AG04449 (cell line): ENCODE results near the gene TBCK.

Experiments
- CTCF ChIA-PET: fragments of 350-600 bp; formaldehyde crosslinking; extraction: SDS; loops from one replicate; lab custom pipeline; 2021; ENCODE audit warnings: antibody characterized with exemption; lab: Yijun Ruan, JAX
- POLR2A ChIA-PET: fragments of 400-600, 350-600 bp; formaldehyde crosslinking; extraction: SDS; loops from one replicate; lab custom pipeline; 2020; ENCODE audit warnings: antibody characterized with exemption, inconsistent platforms; lab: Yijun Ruan, JAX
- DNase-seq: peaks from one replicate; pipeline ENCODE4 v3.0.0-alpha.2; 2010; ENCODE audit warnings: low read depth, low spot score
- H3K4me3 ChIP-seq: 2 replicates; pipeline ENCODE4 v1.5.1; 2011; ENCODE audit warnings: low read depth, mild to moderate bottlenecking, control low read depth, low read length
- TF ChIP-seq, protein P1 (sequence below): IDR thresholded peaks from one replicate; pipeline ENCODE4 v1.5.1; 2011; ENCODE audit warnings: mild to moderate bottlenecking, moderate library complexity, low read length, control low read depth, inconsistent platforms; ENCODE audit not compliant: insufficient read depth; ENCODE audit errors: missing control alignments

The TBCK gene

DNA sequence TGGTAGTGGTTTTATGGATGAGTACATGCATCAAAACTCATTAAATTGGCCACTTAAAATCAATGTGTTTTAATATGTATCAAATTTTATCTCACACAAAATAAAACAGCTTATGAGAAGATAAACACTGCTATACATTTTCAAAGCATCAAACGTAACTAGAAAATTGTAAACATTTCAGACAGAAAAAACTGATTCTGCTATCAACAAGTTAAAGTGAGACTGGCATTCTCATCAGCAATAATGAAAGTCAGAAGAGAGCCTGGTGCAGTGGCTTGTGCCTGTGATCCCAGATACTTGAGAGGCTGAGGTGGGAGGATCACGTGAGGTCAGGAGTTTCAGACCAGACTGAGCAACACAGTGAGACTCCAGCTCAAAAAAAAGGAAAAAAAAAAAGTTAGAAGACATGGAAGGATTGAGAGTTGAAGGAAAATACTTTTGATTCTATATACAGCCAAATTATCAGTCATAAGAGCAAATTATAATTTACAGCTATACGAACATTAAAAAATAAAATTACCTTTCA is 2.9 kb downstream of the TBCK start:
- POLR2A ChIA-PET = no interaction called here
- TF ChIP-seq, protein P1, sequence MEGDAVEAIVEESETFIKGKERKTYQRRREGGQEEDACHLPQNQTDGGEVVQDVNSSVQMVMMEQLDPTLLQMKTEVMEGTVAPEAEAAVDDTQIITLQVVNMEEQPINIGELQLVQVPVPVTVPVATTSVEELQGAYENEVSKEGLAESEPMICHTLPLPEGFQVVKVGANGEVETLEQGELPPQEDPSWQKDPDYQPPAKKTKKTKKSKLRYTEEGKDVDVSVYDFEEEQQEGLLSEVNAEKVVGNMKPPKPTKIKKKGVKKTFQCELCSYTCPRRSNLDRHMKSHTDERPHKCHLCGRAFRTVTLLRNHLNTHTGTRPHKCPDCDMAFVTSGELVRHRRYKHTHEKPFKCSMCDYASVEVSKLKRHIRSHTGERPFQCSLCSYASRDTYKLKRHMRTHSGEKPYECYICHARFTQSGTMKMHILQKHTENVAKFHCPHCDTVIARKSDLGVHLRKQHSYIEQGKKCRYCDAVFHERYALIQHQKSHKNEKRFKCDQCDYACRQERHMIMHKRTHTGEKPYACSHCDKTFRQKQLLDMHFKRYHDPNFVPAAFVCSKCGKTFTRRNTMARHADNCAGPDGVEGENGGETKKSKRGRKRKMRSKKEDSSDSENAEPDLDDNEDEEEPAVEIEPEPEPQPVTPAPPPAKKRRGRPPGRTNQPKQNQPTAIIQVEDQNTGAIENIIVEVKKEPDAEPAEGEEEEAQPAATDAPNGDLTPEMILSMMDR = no peak
- H3K4me3 ChIP-seq = no peak overlapping the region

DNA sequence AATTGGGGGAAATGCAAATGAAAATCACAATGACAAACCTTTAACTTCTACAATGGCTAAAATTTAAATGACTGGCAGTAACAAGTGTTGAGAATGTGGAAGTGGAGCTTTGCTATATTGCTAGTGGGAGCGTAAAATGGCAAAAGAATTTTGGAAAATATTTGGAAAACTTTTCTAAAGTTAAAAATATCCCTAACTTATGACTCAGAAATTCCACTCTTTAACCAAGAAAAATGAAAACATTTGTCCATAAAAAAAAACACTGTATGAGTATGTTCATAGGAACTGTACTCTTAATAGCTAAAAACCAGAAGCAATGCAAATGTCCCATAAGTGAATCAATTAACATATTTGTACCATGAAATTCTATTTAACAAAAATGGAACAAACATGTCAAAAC is 3.6 kb downstream of the TBCK start:
- DNase-seq = peak; percentile 40
- POLR2A ChIA-PET = interaction anchor here (0.7 kb wide), 1 partner anchor 492 kb away, joined by 3 read pairs; no protein-coding TSS in a partner anchor
- no peak overlapping the region for H3K4me3 ChIP-seq
- CTCF ChIA-PET = no interaction called here
- TF ChIP-seq, protein P1 = no peak

More for the DNA sequence above, 2.9 kb downstream of the TBCK start:
- no peak for DNase-seq
- CTCF ChIA-PET = interaction anchor here (0.9 kb wide), 1 partner anchor 11 kb away, joined by 3 read pairs; no protein-coding TSS in a partner anchor

DNA sequence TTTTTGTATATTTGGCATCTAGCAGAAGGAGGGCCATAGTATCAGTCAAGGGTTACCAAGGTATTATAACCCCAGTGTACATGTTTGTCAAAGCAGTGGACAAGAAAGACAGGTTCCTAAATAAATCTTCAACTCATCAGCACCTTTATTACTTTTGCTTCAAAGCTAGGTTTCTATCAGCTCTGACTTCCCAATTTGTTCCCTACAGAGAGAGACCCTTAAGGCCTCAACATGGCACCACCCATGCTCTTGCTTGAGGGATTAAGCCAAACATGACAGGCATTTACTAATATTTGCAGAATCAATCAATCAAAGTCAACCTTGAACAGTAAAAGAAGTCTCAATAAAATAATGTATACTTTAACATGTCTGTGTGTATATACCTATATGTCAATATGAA is 9.4 kb downstream of the TBCK start:
- POLR2A ChIA-PET = no interaction called here
- TF ChIP-seq, protein P1 = no peak
- CTCF ChIA-PET = interaction anchor here (1.2 kb wide), 1 partner anchor 23 kb away, joined by 3 read pairs; no protein-coding TSS in a partner anchor
- DNase-seq = no peak
- no peak overlapping the region for H3K4me3 ChIP-seq

DNA sequence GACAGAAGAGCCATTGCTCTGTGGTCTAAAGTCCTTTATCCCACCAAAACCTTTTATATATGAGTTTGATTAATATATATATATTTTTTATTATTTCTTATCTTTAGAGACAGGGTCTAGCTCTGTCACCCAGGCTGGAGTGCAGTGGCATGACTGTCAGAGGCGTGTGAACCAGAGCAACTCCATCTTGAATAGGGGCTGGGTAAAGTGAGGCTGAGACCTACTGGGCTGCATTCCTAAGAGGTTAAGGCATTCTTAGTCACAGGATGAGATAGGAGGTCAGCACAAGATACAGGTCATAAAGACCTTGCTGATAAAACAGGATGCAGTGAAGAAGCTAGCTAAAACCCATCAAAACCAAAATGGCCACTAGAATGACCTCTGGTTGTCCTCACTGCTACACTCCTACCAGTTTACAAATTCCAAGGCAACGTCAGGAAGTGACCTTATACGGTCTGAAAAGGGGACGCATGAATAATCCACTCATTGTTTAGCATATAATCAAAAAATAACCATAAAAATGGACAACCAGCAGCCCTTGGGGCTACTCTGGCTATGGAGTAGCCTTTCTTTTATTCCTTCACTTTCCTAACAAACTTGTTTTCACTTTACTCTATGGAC is 10.5 kb downstream of the TBCK start:
- TF ChIP-seq, protein P1 = no peak
- H3K4me3 ChIP-seq = no peak overlapping the region
- ChIA-PET CTCF (interaction anchor here (1.2 kb wide), 1 partner anchor 24 kb away, joined by 3 read pairs; no protein-coding TSS in a partner anchor), POLR2A (no interaction called here)
- no peak for DNase-seq

DNA sequence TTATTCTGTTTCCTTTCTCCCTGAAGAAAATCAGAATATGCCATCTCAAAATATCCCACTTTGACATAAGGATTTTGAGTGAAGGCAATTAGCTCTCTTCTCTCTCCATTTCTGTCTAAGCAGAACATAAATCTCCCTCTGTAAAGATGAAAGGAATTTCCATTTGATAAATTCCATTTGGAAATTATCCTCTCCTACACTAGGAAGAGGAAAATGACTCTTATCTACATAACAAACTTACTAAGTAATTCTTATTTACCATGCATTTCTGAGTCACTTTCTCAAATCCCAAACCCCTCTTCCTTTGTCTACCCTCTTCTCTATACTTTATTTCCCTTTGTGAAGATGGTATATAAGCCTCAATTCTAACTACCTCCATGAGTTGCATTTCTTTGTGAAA is 11.4 kb downstream of the TBCK start:
- no peak for DNase-seq
- ChIA-PET POLR2A (interaction anchor here (1.0 kb wide), 1 partner anchor 11 kb away, joined by 3 read pairs; the partner anchor contains the start of genes AIMP1 and TBCK), CTCF (interaction anchor here (1.5 kb wide), 1 partner anchor 24 kb away, joined by 7 read pairs; no protein-coding TSS in a partner anchor)
- no peak overlapping the region for H3K4me3 ChIP-seq
- TF ChIP-seq, protein P1 = no peak

- ChIA-PET POLR2A (no interaction called here), CTCF (interaction anchor here (1.5 to 1.6 kb wide), 2 partner anchors 12 to 25 kb away, joined by 6 to 7 read pairs; no protein-coding TSS in a partner anchor)
Observed at GRCh38 chr4:106303548-106304281, 12.3 kb downstream of the TBCK start.

More at GRCh38 chr4:106303548-106304281, 12.3 kb downstream of the TBCK start:
- TF ChIP-seq, protein P1 = no peak
- DNase-seq = no peak
- no peak overlapping the region for H3K4me3 ChIP-seq
